Measurements from ENCODE around the gene PPM1E.
"Not testable (repeated sequence)": the region's sequence is repeated elsewhere in the genome, so short reads cannot be mapped to it uniquely, and the experiment has no call there.

PPM1E gene

DNA sequence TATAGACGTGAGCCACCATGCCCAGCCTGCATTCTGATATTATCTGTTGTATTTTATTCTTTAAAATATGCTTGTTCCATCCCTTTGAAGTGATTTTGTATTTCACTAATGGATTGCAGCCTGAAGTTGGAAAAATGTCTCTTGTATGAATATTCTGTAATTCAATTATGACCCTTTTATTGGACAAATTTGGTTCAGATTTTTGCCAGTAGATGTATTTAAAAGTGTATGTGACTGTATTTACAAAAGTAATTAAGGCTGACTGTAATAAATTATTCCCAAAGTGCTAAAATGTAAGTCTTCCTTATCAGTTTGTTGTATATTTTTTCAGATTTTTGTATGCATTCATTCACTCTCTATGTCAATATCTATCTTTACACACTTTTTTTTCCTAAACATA lies 23.8 kb downstream of the PPM1E start:
- DNase-seq (ENCODE audit: low spot score): no peak

GRCh38 chr17:58783380-58783779 lies 27.7 kb downstream of the PPM1E start:
- no peak for DNase-seq (ENCODE audit: low spot score)

DNA sequence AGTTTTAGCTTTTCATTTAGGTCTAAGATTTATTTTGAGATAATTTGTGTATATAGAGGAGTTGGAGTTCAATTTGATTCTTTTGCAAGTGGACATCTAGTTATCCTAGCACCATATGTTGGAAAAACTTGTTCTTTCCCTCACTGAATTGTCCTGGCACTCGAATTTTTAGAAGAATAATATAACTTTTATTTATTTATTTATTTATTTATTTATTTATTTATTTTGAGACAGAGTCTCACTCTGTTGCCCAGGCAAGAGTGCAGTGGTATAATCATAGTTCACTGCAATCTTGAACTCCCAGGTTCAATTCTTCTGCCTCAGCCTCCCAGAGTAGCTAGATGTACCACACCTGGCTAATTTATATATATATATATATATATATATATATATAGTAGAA lies 29.4 kb downstream of the PPM1E start:
- no peak for DNase-seq (ENCODE audit: low spot score)

GRCh38 chr17:58786586-58787295 lies 31.1 kb downstream of the PPM1E start:
- DNase-seq (ENCODE audit: low spot score): no peak

DNA sequence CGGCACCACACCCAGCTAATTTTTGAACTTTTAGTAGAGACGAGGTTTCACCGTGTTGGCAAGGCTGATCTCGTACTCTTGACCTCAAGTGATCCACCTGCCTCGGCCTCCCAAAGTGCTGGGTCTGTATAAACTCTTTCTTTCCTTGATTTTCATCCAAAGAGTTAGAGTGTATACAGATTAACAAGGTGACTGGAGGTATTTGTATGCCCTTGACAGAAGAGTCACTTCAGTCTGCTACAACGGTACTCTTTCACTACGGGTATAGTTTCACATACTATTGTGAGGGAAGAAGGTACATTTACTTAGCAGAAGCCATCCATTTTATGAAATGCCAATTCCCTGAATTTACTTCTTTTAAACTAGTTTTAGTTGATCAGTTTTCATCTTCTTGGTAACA lies 32.5 kb downstream of the PPM1E start:
- no peak for DNase-seq (ENCODE audit: low spot score)

- DNase-seq (ENCODE audit: low spot score): no peak
Observed at GRCh38 chr17:58789160-58789559, 33.5 kb downstream of the PPM1E start.

DNA sequence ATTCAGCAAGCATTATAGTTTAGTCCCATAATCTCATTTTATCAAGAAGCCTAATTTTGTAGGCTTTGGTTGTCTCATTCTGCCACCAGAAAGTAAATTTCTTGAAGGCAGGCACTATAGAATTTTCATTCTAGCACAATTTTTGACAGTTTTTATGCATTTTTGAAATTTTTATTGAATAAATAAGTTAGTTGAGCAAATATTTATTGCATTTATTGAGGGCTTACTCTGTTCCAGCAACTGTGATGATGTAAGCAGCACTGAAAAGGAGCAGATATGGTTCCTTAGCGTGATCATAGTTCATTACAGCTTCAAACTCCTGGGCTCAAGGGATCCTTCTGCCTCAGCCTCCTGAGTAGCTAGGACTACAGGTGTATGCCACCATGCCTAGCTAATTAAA lies 34.2 kb downstream of the PPM1E start:
- no peak for DNase-seq (ENCODE audit: low spot score)

DNA sequence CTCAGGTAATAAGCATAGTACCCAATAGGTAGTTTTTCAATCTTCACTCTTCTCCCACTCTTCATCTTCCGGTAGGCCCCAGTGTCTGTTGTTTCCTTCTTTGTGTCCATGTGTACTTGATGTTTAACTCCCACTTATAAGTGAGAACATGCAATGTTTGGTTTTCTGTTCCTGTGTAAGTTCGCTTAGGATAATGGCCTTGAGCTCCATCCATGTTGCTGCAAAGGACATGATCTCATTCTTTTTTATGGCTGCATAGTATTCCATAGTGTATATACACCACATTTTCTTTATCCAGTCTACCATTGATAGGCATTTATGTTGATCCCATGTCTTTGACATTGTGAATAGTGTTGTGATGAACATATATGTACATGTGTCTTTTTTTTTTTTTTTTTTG lies 38.9 kb downstream of the PPM1E start:
- not testable (repeated sequence) for DNase-seq (ENCODE audit: low spot score)

DNA sequence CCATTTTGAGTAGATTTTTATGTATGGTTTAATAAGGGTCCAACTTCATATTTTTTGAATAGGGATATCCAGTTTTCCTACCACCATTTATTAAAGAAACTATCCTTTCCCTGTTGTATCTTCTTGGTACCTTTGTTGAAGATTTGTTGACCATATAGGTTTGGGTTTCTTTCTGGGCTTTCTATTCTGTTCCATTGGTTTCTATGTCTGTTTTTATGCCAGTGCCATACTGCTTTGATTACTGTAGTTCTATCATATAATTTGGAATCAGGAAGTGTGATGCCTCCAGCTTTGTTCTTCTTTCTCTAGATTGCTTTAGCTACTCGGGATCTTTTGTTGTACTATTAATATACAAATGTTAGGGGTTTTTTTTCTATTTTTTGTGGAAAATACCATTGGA lies 46.5 kb downstream of the PPM1E start:
- no peak for DNase-seq (ENCODE audit: low spot score)

- DNase-seq (ENCODE audit: low spot score): no peak
Observed at GRCh38 chr17:58806046-58806445, 50.4 kb downstream of the PPM1E start.

- no peak for DNase-seq (ENCODE audit: low spot score)
Observed at GRCh38 chr17:58808609-58809563, 53.2 kb downstream of the PPM1E start.

- DNase-seq (ENCODE audit: low spot score): no peak
Observed at GRCh38 chr17:58809564-58809936, 53.9 kb downstream of the PPM1E start.

GRCh38 chr17:58811290-58811689 lies 55.6 kb downstream of the PPM1E start:
- DNase-seq (ENCODE audit: low spot score): no peak

GRCh38 chr17:58813712-58814111 lies 58.1 kb downstream of the PPM1E start:
- no peak for DNase-seq (ENCODE audit: low spot score)

- DNase-seq (ENCODE audit: low spot score): no peak
Observed at GRCh38 chr17:58818654-58819053, 63.0 kb downstream of the PPM1E start.

DNA sequence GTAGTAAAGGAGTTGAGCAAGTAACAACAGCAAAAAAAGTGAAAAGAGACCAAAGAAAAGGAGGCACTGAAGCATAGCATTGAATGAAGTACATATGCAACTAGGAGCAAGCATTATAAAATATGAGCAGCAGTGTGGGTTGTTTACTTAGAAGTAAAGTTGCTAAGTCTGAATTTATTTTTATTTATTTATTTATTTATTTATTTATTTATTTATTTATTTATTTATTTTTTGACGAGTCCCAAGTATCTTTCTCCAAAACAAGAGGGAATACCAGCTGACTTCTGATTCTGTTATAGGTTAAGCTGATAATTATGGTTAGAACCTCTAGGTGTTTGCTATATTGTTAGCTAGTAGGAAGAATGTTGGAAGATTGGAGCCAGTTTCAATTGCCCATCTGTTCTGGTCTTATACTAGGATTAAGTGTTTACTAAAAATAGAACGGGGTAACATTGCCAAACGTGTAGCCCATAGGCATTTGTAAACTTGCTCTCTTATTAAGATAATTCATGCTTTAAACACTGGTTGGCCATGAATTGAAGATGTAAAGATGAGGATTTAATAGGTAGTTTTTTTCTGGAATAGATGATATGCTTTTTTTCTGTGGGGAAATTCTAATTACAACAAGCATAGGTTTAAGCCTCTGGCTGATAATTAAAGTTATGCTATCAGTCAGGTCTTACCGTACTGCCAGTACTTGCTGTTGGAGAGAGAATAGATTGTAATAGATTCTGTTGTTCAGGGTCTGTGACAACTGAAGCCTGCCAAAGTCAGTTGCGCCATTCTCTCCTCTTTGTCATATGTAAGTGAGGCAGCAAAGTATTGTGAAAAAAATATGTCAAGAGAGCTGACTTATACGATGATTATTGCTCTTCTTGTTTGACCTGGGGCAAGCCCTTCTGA lies 66.7 kb downstream of the PPM1E start:
- DNase-seq (ENCODE audit: low spot score): no peak

GRCh38 chr17:58823051-58823525 lies 67.4 kb downstream of the PPM1E start:
- no peak for DNase-seq (ENCODE audit: low spot score)

GRCh38 chr17:58829172-58829637 lies 73.6 kb downstream of the PPM1E start:
- no peak for DNase-seq (ENCODE audit: low spot score)

- DNase-seq (ENCODE audit: low spot score): no peak
Observed at GRCh38 chr17:58831780-58832179, 76.1 kb downstream of the PPM1E start.

DNA sequence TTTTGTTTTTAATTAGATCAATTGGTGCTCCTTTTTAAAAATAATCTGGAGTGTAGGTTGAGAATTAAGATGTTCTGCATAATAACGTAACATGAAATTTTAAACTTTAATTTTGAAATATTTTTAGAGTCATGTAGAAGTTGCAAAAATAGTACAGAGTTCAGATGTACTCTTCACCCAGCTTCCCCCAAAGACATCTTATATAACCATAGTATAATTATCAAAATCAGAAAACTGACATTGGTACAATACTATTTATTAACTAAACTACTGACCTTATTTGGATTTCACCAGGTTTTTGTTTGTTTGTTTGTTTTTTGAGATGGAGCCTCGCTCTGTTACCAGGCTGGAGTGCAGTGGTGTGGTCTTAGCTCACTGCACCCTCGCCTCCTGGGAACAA lies 76.9 kb downstream of the PPM1E start:
- no peak for DNase-seq (ENCODE audit: low spot score)

- DNase-seq (ENCODE audit: low spot score): no peak
Observed at GRCh38 chr17:58837699-58838098, 82.0 kb downstream of the PPM1E start.
